Muscle layer of colon (tissue), 2 donors: ENCODE data around the gene ST6GALNAC5.
"Not testable (repeated sequence)": the region's sequence is repeated elsewhere in the genome, so short reads cannot be mapped to it uniquely, and the experiment has no call there.

Experiments
- H3K27ac ChIP-seq: one replicate; pipeline ENCODE4 v1.7.0; 2013; ENCODE audit warnings: low read depth, mild to moderate bottlenecking, low read length, moderate library complexity
- H3K27me3 ChIP-seq, 2 donors: one replicate each; pipeline ENCODE4 v1.7.0; 2013; ENCODE audit warnings: low read length in 2 of 2, mild to moderate bottlenecking in 2 of 2; ENCODE audit not compliant: insufficient read depth in 2 of 2, control insufficient read depth in 1 of 2
- H3K36me3 ChIP-seq: one replicate; pipeline ENCODE4 v1.7.0; 2013; ENCODE audit warnings: mild to moderate bottlenecking, low read length; ENCODE audit not compliant: insufficient read depth
- H3K4me1 ChIP-seq: one replicate; pipeline ENCODE4 v1.7.0; 2013; ENCODE audit warnings: mild to moderate bottlenecking, low read length; ENCODE audit not compliant: insufficient read depth
- H3K4me3 ChIP-seq, 2 donors: one replicate each; pipeline ENCODE4 v1.7.0; 2013; ENCODE audit warnings: low read length in 2 of 2, low read depth in 1 of 2, mild to moderate bottlenecking in 1 of 2, moderate library complexity in 1 of 2
- H3K9ac ChIP-seq: one replicate; pipeline ENCODE4 v1.7.0; 2013; ENCODE audit warnings: low read length
- H3K9me3 ChIP-seq: one replicate; pipeline ENCODE4 v1.7.0; 2013; ENCODE audit warnings: mild to moderate bottlenecking, low read length
- donor health status: abdominal sarcoma.
- donor health status: Adenocarcinoma of cecum.

The ST6GALNAC5 gene

DNA sequence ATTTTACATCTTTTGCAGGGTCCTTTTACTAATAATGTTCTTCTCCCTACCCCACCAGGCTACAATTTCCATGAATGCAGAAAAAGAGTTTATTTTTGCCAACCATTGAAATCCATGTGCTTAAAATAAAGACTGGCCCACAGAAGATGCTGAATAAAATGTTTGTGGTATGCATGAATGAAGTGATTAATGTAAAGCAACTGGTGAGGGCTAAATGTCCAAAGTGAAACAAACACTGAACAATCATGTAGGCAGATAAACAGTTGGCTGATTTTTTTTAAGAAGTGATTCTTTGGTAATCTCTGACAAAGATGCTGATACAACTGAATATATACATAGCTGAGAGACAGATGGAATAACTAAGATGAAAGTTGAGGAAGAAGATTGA, 94.5 kb downstream of the ST6GALNAC5 start:
- H3K9me3 ChIP-seq = no peaks in the 10 kb centered on the region
- H3K27ac ChIP-seq = no peak overlapping the region
- no peaks in the 10 kb centered on the region for H3K27me3 ChIP-seq
- H3K9ac ChIP-seq = no peak overlapping the region
- H3K4me1 ChIP-seq = no peaks in the 10 kb centered on the region
- H3K4me3 ChIP-seq = no peak overlapping the region
- no peaks in the 10 kb centered on the region for H3K36me3 ChIP-seq

DNA sequence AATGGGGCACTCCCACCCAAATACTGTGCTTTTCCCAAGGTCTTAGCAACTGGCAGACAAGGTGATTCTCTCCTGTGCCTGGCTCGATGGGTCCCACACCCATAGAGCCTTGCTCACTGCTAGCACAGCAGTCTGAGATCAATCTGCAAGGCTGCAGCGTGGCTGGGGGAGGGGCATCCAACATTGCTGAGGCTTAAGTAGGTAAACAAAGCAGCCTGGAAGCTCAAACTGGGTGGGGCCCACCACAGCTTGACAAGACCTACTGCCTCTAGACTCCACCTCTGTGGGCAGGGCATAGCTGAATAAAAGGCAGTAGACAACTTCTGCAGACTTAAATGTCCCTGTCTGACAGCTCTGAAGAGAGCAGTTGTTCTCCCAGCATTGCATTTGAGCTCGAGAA, 114.0 kb downstream of the ST6GALNAC5 start:
- H3K4me3 ChIP-seq, H3K36me3 ChIP-seq, H3K9me3 ChIP-seq, H3K27ac ChIP-seq, H3K9ac ChIP-seq, H3K4me1 ChIP-seq, H3K27me3 ChIP-seq: not testable (repeated sequence)

- H3K27me3 ChIP-seq = no peaks in the 10 kb centered on the region
- no peak overlapping the region for H3K4me3 ChIP-seq
- H3K4me1 ChIP-seq = no peaks in the 10 kb centered on the region
- no peak overlapping the region for H3K9ac ChIP-seq
- H3K27ac ChIP-seq = no peak overlapping the region
- H3K9me3 ChIP-seq = no peaks in the 10 kb centered on the region
- H3K36me3 ChIP-seq = no peaks in the 10 kb centered on the region
Observed at GRCh38 chr1:76989976-76990375, 122.7 kb downstream of the ST6GALNAC5 start.

DNA sequence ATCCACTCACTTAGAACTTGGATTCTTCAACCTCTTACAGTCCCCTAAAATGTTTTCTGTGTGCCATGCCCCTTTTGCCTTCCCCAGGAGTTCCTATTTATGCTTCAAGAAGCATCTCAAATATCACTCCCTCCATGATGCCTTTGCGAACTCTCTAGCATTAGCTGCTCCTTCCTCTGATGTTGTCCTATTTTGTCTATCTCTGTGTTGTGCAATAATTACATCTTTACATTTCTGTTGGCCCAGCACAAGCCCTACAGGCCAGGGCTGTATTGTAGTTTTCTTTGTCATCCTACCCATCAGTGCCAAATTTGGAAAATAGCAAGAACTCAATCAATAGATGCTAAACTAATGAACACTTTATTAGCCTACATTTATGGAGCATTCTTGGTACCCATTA, 125.8 kb downstream of the ST6GALNAC5 start:
- no peaks in the 10 kb centered on the region for H3K4me1 ChIP-seq
- H3K9me3 ChIP-seq = no peaks in the 10 kb centered on the region
- no peak overlapping the region for H3K27ac ChIP-seq
- H3K36me3 ChIP-seq = no peaks in the 10 kb centered on the region
- H3K9ac ChIP-seq = no peak overlapping the region
- H3K27me3 ChIP-seq = no peaks in the 10 kb centered on the region
- H3K4me3 ChIP-seq = no peak overlapping the region

GRCh38 chr1:76998582-76999223, 131.4 kb downstream of the ST6GALNAC5 start:
- H3K9me3 ChIP-seq = no peaks in the 10 kb centered on the region
- no peak overlapping the region for H3K9ac ChIP-seq
- H3K27ac ChIP-seq = no peak overlapping the region
- H3K27me3 ChIP-seq = no peaks in the 10 kb centered on the region
- no peak overlapping the region for H3K4me3 ChIP-seq
- no peaks in the 10 kb centered on the region for H3K36me3 ChIP-seq
- H3K4me1 ChIP-seq = no peaks in the 10 kb centered on the region

DNA sequence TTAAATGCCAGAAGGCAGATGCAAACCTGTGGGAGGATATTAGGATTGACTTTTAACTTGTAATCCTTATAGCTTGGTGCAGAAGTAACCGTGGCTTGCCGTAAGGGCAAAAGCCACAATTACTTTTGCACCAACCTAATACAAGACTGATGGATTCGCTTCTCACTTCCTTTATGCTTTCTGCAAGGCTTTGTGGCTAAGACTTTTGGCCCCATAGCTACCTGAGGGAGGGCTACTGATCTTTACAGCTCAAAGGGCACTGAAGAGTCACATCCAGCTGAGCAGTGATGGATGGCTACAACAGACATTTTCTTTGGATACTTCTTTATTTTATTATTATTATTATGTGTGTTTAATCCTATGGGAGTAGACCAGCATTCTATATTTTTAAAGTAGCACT, 140.4 kb downstream of the ST6GALNAC5 start:
- Histone ChIP-seq H3K27ac (no peak overlapping the region), H3K4me1 (no peaks in the 10 kb centered on the region), H3K9ac (no peak overlapping the region), H3K36me3 (no peaks in the 10 kb centered on the region), H3K27me3 (no peaks in the 10 kb centered on the region), H3K9me3 (no peaks in the 10 kb centered on the region), H3K4me3 (no peak overlapping the region)

GRCh38 chr1:77010937-77011336, 143.7 kb downstream of the ST6GALNAC5 start:
- H3K36me3 ChIP-seq = no peaks in the 10 kb centered on the region
- no peak overlapping the region for H3K4me3 ChIP-seq
- no peaks in the 10 kb centered on the region for H3K9me3 ChIP-seq
- no peaks in the 10 kb centered on the region for H3K27me3 ChIP-seq
- H3K4me1 ChIP-seq = no peaks in the 10 kb centered on the region
- H3K9ac ChIP-seq = no peak overlapping the region
- H3K27ac ChIP-seq = no peak overlapping the region

- H3K27ac ChIP-seq = no peak overlapping the region
- H3K4me3 ChIP-seq = no peak overlapping the region
- H3K9me3 ChIP-seq = no peaks in the 10 kb centered on the region
- H3K9ac ChIP-seq = no peak overlapping the region
- no peaks in the 10 kb centered on the region for H3K27me3 ChIP-seq
- no peaks in the 10 kb centered on the region for H3K36me3 ChIP-seq
- H3K4me1 ChIP-seq = no peaks in the 10 kb centered on the region
Observed at GRCh38 chr1:77012066-77012465, 144.8 kb downstream of the ST6GALNAC5 start.

GRCh38 chr1:77014073-77014788, 147.0 kb downstream of the ST6GALNAC5 start:
- Histone ChIP-seq H3K36me3 (no peaks in the 10 kb centered on the region), H3K27me3 (no peaks in the 10 kb centered on the region), H3K27ac (no peak overlapping the region), H3K4me1 (no peaks in the 10 kb centered on the region), H3K9ac (no peak overlapping the region), H3K9me3 (no peaks in the 10 kb centered on the region), H3K4me3 (no peak overlapping the region)

DNA sequence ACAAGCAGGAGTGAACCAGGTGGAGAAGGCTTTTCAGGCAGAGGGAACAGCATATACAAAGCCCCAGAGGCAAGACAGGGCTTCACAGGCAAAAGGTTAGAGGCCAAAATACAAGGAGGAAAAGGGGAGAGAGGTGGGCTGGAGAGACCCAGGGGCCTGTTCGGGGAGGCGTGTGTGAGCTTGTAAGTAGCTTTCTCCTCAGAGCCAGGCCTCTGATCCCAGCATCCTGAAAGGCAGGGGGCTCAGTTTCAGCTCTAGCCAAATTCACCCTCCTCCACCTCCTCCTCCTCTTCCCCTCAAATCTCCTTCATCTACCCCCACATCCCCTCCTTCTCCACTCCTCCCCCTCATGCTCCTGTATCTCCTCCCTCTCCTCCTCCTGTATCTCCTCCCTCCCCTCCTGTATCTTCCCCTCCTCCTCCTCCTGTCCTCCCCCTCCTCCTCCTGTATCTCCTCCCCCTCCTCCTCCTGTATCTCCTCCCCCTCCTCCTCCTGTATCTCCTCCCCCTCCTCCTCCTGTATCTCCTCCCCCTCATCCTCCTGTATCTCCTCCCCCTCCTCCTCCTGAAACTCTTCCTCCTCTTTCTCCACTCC, 148.6 kb downstream of the ST6GALNAC5 start:
- no peak overlapping the region for H3K4me3 ChIP-seq

GRCh38 chr1:77016386-77016985, 149.2 kb downstream of the ST6GALNAC5 start:
- H3K36me3 ChIP-seq = no peaks in the 10 kb centered on the region
- H3K27ac ChIP-seq = no peak overlapping the region
- H3K27me3 ChIP-seq = no peaks in the 10 kb centered on the region
- H3K9me3 ChIP-seq = no peaks in the 10 kb centered on the region
- no peak overlapping the region for H3K4me3 ChIP-seq
- H3K9ac ChIP-seq = no peak overlapping the region
- no peaks in the 10 kb centered on the region for H3K4me1 ChIP-seq

More for the DNA sequence above, 148.6 kb downstream of the ST6GALNAC5 start:
- Histone ChIP-seq H3K9ac (no peak overlapping the region), H3K27ac (no peak overlapping the region), H3K4me1 (no peaks in the 10 kb centered on the region), H3K27me3 (no peaks in the 10 kb centered on the region), H3K9me3 (no peaks in the 10 kb centered on the region), H3K36me3 (no peaks in the 10 kb centered on the region)
